GM12878 (cell line): Measurements from ENCODE around the gene HOXA10. TPM values are rescaled to one million over a fixed set of nuclear protein-coding genes. Genes with fewer than 3 reads are reported as not detected.
A peak's percentile ranks its signal among the peaks of the same experiment; 100 is the strongest.

ENCODE experiments used
- CHD2 ChIP-seq: IDR thresholded peaks from 2 replicates; pipeline ENCODE4 v1.6.1; 2011; ENCODE audit warnings: low read depth, low read length, improper control_type of control experiment, borderline replicate concordance
- IKZF1 ChIP-seq: fragments of 450-650 bp; conservative IDR thresholded peaks from 2 replicates; pipeline ENCODE4 v1.6.1; 2017; ENCODE audit warnings: antibody characterized with exemption, mild to moderate bottlenecking
- IRF4 ChIP-seq: IDR thresholded peaks from 2 replicates; pipeline ENCODE4 v1.6.1; 2011; ENCODE audit warnings: low read depth, low read length
- KDM1A ChIP-seq: fragments of 200-600 bp; sonication (generic); IDR thresholded peaks from 2 replicates; pipeline ENCODE4 v1.6.1; 2016; ENCODE audit warnings: borderline replicate concordance
- MEF2B ChIP-seq: fragments of 450-650 bp; IDR thresholded peaks from 2 replicates; pipeline ENCODE4 v1.6.1; 2018; ENCODE audit warnings: mild to moderate bottlenecking, moderate library complexity; ENCODE audit not compliant: partially characterized antibody, poor library complexity, severe bottlenecking
- NR2C1 ChIP-seq: fragments of 450-650 bp; IDR thresholded peaks from 2 replicates; pipeline ENCODE4 v1.6.1; 2017; ENCODE audit warnings: antibody characterized with exemption, mild to moderate bottlenecking, moderate library complexity
- PKNOX1 ChIP-seq: fragments of 450-650 bp; IDR thresholded peaks from 2 replicates; pipeline ENCODE4 v1.6.1; 2016; ENCODE audit warnings: mild to moderate bottlenecking
- POU2F2 ChIP-seq: IDR thresholded peaks from 3 replicates; pipeline ENCODE4 v1.6.1; 2011; ENCODE audit warnings: low read depth, mild to moderate bottlenecking, low read length, borderline replicate concordance
- RB1 ChIP-seq: fragments of 450-650 bp; formaldehyde crosslinking; IDR thresholded peaks from 2 replicates; pipeline ENCODE4 v1.6.1; 2017; ENCODE audit warnings: mild to moderate bottlenecking, borderline replicate concordance
- SMARCA5 ChIP-seq: fragments of 450-650 bp; IDR thresholded peaks from 2 replicates; pipeline ENCODE4 v1.6.1; 2017; ENCODE audit warnings: mild to moderate bottlenecking
- STAT3 ChIP-seq: IDR thresholded peaks from 2 replicates; pipeline ENCODE4 v1.6.1; 2011; ENCODE audit warnings: low read depth, low read length, improper control_type of control experiment
- TCF12 ChIP-seq: IDR thresholded peaks from 2 replicates; pipeline ENCODE4 v1.6.1; 2011; ENCODE audit warnings: low read depth, mild to moderate bottlenecking, low read length
- polyA plus RNA-seq, 11 experiments: library from polyadenylated mRNA; depleted of rRNA in 4 of 11; unstranded in 6 of 11; stranded (reverse) in 5 of 11; fragments of >200 nt; fragmentation: Nextera tagmentation in 4 of 11; fragmentation: Illumina TruSeq in 1 of 11; extraction: Ambion mirVana in 4 of 11; extraction: Trizol in 1 of 11; gene quantifications; 1 replicate in 1 of 11; 2 replicates in 10 of 11; pipeline versions ENCODE4 v1.2.1 to v1.2.3, GENCODE V29; 2011 to 2016; ENCODE audit warnings: inconsistent platforms in 2 of 11, missing spikeins in 2 of 11, low read depth in 1 of 11
- total RNA-seq, 4 experiments: library from RNA; depleted of rRNA in 3 of 4; stranded (reverse); fragments of >200 nt in 3 of 4; fragmentation: Illumina TruSeq in 1 of 4; extraction: Trizol in 1 of 4; gene quantifications; 2 replicates each; pipeline versions ENCODE4 v1.2.1 to v1.2.3, GENCODE V29; 2013 to 2021

The HOXA10 gene
- total and polyA plus RNA-seq, 10 of the 15 experiments (the other 5 are each of a cell fraction or from before 2014, with no cell fraction given), result not detected

GRCh38 chr7:27150568-27151340, 23.4 kb downstream of the HOXA10 start (continued):
- TF ChIP-seq IRF4, result no peak
- TF ChIP-seq KDM1A, result no peak
- 0 out of 2 replicates have a peak, but pooled peaks have one; percentile 76 for TF ChIP-seq RB1
- TF ChIP-seq TCF12, result 0 out of 2 replicates have a peak, but pooled peaks have one; percentile 65
- TF ChIP-seq STAT3, result no peak
- no peak for TF ChIP-seq NR2C1
- no peak for TF ChIP-seq MEF2B
- 0 out of 2 replicates have a peak, but pooled peaks have one; percentile 29 for TF ChIP-seq CHD2
- TF ChIP-seq IKZF1, result 0 out of 2 replicates have a peak, but pooled peaks have one; percentile 32
- TF ChIP-seq SMARCA5, result peak; percentile 71; the same call in 1 of the 2 replicates
- TF ChIP-seq POU2F2, result peak; percentile 65; the same call in 1 of the 3 replicates
- TF ChIP-seq PKNOX1, result peak; percentile 63
